Measurements from ENCODE around the gene CTNND2.

The CTNND2 gene

GRCh38 chr5:11579351-11579750 lies 324.9 kb downstream of the CTNND2 start:
- no peak for DNase-seq

DNA sequence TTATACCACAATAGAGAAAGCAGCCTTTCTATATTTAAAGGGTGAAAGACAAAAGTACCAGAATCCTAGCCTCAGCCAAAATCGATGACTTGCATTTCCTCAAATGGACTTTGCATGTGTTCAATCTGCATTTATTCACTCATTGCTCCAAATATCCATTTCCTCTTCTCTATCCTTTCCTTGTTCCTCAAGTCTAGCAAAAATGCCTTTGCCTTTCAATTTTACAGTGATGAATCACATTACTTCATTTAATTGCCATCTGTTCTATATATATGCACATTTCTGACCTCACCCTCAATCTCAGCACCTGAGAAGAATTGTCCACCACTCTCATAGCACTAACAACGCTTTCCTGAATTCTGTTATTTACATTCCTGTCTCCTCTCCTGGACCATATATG lies 329.5 kb downstream of the CTNND2 start:
- DNase-seq: no peak

- DNase-seq: no peak
Observed at GRCh38 chr5:11573140-11573992, 330.9 kb downstream of the CTNND2 start.

DNA sequence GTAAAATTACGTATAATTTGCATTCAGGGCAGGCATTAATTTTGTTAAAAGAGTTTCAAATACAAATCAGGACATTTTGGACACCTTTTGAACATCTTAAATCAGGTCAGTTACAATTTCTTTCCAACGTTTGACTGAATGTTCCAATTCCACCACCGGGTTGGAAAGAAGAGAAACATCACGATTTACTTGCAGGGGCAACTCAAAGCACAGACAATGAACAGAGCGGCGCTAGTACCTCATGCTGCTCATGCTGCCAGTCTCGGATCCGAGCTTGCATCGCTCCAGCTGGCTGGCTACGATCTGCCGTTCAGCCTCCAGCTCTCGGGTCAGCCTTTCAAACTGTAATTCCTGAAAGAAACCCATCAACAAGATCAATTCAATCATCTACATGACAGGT lies 339.5 kb downstream of the CTNND2 start:
- DNase-seq: no peak

GRCh38 chr5:11563822-11564221 lies 340.4 kb downstream of the CTNND2 start:
- DNase-seq: no peak

GRCh38 chr5:11560915-11561697 lies 343.1 kb downstream of the CTNND2 start:
- DNase-seq: no peak

- no peak for DNase-seq
Observed at GRCh38 chr5:11557063-11557462, 347.2 kb downstream of the CTNND2 start.

GRCh38 chr5:11555171-11555570 lies 349.1 kb downstream of the CTNND2 start:
- no peak for DNase-seq

DNA sequence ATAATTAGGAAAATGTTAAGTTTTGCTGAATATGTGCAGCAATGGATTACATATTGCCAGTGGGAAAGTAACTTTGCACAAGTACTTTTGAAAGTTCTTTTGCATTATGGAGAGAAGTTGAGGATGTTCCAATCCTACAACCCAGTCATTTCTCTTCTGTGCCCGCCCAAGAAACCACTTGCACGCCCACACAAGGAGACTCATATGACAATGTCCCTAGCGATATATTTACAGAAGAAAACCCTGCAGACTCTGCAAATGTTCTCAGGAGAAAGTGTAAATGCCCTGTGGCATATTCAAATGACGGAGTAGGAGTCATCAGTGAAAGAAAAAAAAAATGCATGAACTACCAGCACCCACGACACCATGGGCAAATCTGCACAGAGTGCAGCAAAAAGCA lies 356.5 kb downstream of the CTNND2 start:
- DNase-seq: no peak

- no peak for DNase-seq
Observed at GRCh38 chr5:11547140-11547539, 357.1 kb downstream of the CTNND2 start.

DNA sequence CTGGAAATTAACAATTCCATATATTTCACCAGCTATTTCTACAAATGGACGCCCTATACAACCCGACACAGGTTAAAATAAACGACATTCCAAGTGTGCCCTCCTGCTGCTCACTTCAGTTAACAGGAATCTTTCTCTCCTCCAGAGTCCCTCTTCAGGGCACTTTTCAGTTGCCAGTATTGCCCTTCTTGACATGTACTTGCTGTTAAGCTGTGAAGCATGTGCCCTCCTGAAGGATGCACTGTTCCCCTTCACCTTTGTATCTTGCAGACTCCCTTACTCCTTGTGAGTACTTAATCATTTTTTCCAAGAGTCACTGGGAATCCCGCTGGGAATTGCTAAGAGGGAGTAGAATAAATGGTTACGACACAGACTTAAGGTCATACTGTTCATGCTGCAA lies 364.1 kb downstream of the CTNND2 start:
- DNase-seq: no peak

GRCh38 chr5:11531811-11532555 lies 372.3 kb downstream of the CTNND2 start:
- DNase-seq: no peak

- no peak for DNase-seq
Observed at GRCh38 chr5:11528720-11529119, 375.5 kb downstream of the CTNND2 start.

- DNase-seq: no peak
Observed at GRCh38 chr5:11527652-11528349, 376.4 kb downstream of the CTNND2 start.

GRCh38 chr5:11525020-11525419 lies 379.2 kb downstream of the CTNND2 start:
- no peak for DNase-seq

DNA sequence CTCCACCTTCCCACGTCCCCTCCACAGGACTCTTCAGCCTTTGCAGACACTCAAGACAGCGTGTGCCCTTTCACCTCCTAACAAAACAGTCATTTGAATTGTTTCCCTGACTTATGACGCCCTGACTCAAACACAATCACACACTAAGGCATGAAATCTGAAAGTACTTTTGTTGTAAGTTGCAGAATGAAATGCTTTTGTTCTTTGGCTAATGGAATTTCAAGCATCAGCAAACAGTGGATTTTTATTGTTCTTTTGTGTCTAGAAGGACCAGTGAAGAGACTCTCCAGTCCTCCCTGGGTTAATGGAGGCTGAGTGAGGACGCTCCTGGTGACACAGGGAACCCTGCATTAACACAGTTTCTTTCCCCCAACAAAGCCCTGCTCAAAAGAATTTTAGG lies 380.1 kb downstream of the CTNND2 start:
- DNase-seq: no peak

GRCh38 chr5:11522796-11523195 lies 381.4 kb downstream of the CTNND2 start:
- no peak for DNase-seq

GRCh38 chr5:11520241-11520930 lies 383.9 kb downstream of the CTNND2 start:
- DNase-seq: no peak

DNA sequence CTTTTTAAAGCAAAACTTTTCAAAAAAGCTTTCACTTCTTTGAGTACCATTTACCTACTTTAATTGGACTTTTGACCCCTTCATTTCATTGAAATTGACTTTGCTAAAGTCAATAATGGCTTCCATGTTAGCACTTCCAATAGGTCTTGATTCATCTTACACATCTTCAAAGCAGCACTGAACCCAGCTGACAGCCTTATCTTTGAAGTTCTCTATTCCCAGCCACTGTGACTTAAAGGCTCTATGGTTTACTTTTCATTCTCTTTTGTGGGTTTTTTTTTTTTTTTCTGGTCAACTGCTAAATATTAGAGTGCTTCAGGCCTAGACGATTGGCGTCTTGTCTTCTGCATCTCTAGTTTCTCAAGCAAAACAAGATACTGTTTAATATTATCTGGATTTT lies 385.0 kb downstream of the CTNND2 start:
- DNase-seq: no peak

GRCh38 chr5:11518676-11519075 lies 385.6 kb downstream of the CTNND2 start:
- no peak for DNase-seq

- no peak for DNase-seq
Observed at GRCh38 chr5:11514705-11515432, 389.4 kb downstream of the CTNND2 start.

DNA sequence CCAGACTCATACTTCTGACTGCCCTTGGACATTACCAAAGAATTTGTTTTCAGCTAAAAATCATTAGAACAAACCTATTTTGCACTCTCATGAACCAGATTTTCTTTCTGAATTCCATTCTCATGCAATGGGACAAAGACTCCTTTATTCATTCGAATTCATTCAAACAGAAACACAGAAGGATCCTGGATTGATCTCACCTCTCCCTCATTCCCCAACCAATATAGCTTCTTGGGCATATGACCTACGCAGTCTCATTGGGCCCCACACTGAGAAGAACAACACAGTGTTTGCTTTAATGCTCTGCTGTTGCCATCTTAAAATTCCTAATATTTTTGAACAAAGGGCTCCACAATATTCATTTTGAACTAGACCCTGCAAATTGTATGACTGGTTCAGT lies 392.4 kb downstream of the CTNND2 start:
- DNase-seq: no peak

Measured in NCI-H1105 treated with DMSO at 0.1 percent for 48 hours (cell line).